K562 (cell line): ENCODE data around the gene SLC6A9. TPM values are rescaled to one million over a fixed set of nuclear protein-coding genes. Genes with fewer than 3 reads are reported as not detected.
A peak's percentile ranks its signal among the peaks of the same experiment; 100 is the strongest.

ENCODE experiments used
- ATAC-seq: fragments of 200-7000 bp; cut with Tn5 transposase; 3 replicates; pipeline ENCODE4 v1.9.1; 2020; ENCODE audit warnings: moderate library complexity
- BruUV-seq: library from RNA; stranded (reverse); fragments of 400-500 nt; replicated peaks from 2 replicates; lab custom pipeline; 2021; lab: Mats Ljungman, UMichigan
- CTCF ChIA-PET: fragments of 300-600 bp; formaldehyde crosslinking; extraction: SDS; loops from one replicate; lab custom pipeline; 2021; ENCODE audit warnings: low intra/inter-chr PET ratio; lab: Yijun Ruan, JAX
- POLR2A ChIA-PET: fragments of 300-600, 350-650 bp; sonication (Branson Sonifier 250); formaldehyde crosslinking; extraction: SDS; loops from one replicate; lab custom pipeline; 2021; ENCODE audit warnings: antibody characterized with exemption, inconsistent platforms; lab: Yijun Ruan, JAX
- DNase-seq, 4 experiments: peaks; one replicate each; pipeline versions ENCODE4 v3.0.0 to v3.0.0-alpha.2; 2011 to 2018; ENCODE audit warnings: low spot score in 3 of 4, mixed read lengths in 3 of 4; ENCODE audit errors: extremely low read depth in 1 of 4
- FAIRE-seq: peaks from 2 replicates; lab custom pipeline; 2011; peaks lifted over from hg19 to GRCh38; lab: Jason Lieb, UNC
- H2AFZ ChIP-seq: 2 replicates; pipeline ENCODE4 v1.6.0; 2011; ENCODE audit warnings: low read depth, low read length, control low read depth, inconsistent platforms
- H3K27ac ChIP-seq: fragments of 200-600 bp; 3 replicates; pipeline ENCODE4 v1.8.0; 2011; ENCODE audit warnings: low read depth, mild to moderate bottlenecking, control low read depth, inconsistent platforms, low read length, moderate library complexity, mixed read lengths; ENCODE audit errors: extremely low read depth
- H3K27me3 ChIP-seq, 2 experiments: fragments of 300-600 bp in 1 of 2; 2 replicates in 1 of 2; 3 replicates in 1 of 2; pipeline versions ENCODE4 v1.6.0 to v1.8.0; 2011; ENCODE audit warnings: inconsistent platforms in 2 of 2, low read length in 2 of 2, mild to moderate bottlenecking in 1 of 2, mixed read lengths in 1 of 2, moderate library complexity in 1 of 2; ENCODE audit not compliant: control insufficient read depth in 2 of 2, insufficient read depth in 2 of 2
- H3K36me3 ChIP-seq: fragments of 300-600 bp; 3 replicates; pipeline ENCODE4 v1.8.0; 2011; ENCODE audit warnings: mild to moderate bottlenecking, low read length, inconsistent platforms; ENCODE audit not compliant: control insufficient read depth, insufficient read depth
- H3K4me1 ChIP-seq, 2 experiments: fragments of 200-600 bp in 1 of 2; replicated peaks in 1 of 2; 2 replicates in 1 of 2; 3 replicates in 1 of 2; pipeline versions ENCODE4 v1.5.1 to v1.8.0; 2011; ENCODE audit warnings: inconsistent platforms in 2 of 2, low read length in 2 of 2, mild to moderate bottlenecking in 1 of 2, mixed read lengths in 1 of 2, moderate library complexity in 1 of 2; ENCODE audit not compliant: control insufficient read depth in 2 of 2, insufficient read depth in 2 of 2
- H3K4me2 ChIP-seq: 2 replicates; pipeline ENCODE4 v1.6.1; 2011; ENCODE audit warnings: low read length, control low read depth, inconsistent platforms, mixed read lengths; ENCODE audit not compliant: insufficient read depth
- H3K4me3 ChIP-seq: fragments of 200-600 bp; sonication (generic), shearing (Covaris generic); 2 replicates; pipeline ENCODE4 v1.5.1; 2016; ENCODE audit warnings: control low read depth, inconsistent platforms
- H3K79me2 ChIP-seq: fragments of 200-600 bp; 3 replicates; pipeline ENCODE4 v1.8.0; 2011; ENCODE audit warnings: low read length, inconsistent platforms; ENCODE audit not compliant: control insufficient read depth, insufficient read depth
- H3K9ac ChIP-seq, 2 experiments: 2 replicates each; pipeline versions ENCODE4 v1.6.0 to v1.6.1; 2011; ENCODE audit warnings: low read depth in 2 of 2, low read length in 2 of 2, control low read depth in 1 of 2, inconsistent platforms in 1 of 2, mild to moderate bottlenecking in 1 of 2, mixed read lengths in 1 of 2; ENCODE audit not compliant: insufficient read depth in 1 of 2
- H3K9me1 ChIP-seq: one replicate; pipeline ENCODE4 v1.6.0; 2011; ENCODE audit warnings: inconsistent platforms, mild to moderate bottlenecking, low read length, moderate library complexity; ENCODE audit not compliant: control insufficient read depth, insufficient read depth
- H3K9me3 ChIP-seq: replicated peaks from 2 replicates; pipeline ENCODE4 v1.5.1; 2011; ENCODE audit warnings: low read depth, low read length, inconsistent platforms; ENCODE audit not compliant: control insufficient read depth, insufficient read depth
- H4K20me1 ChIP-seq: replicated peaks from 2 replicates; pipeline ENCODE4 v1.6.1; 2011; ENCODE audit warnings: low read length, inconsistent platforms, mixed read lengths; ENCODE audit not compliant: control insufficient read depth, insufficient read depth
- ASH1L ChIP-seq: fragments of 450-650 bp; IDR thresholded peaks from 2 replicates; pipeline ENCODE4 v1.6.1; 2018; ENCODE audit warnings: borderline replicate concordance, mild to moderate bottlenecking, low read depth; ENCODE audit not compliant: partially characterized antibody
- BRD4 ChIP-seq: fragments of 200-600 bp; sonication (generic); IDR thresholded peaks from 2 replicates; pipeline ENCODE4 v1.6.1; 2017; ENCODE audit warnings: inconsistent platforms
- CAMTA2 ChIP-seq: fragments of 250-450 bp; sonication (Bioruptor Pico); conservative IDR thresholded peaks from 2 replicates; pipeline ENCODE4 v1.5.1; 2022
- ELF2 ChIP-seq: fragments of 250-450 bp; sonication (Bioruptor Pico); IDR thresholded peaks from 2 replicates; pipeline ENCODE4 v1.5.0; 2021; ENCODE audit warnings: mild to moderate bottlenecking
- EP300 ChIP-seq: IDR thresholded peaks from 2 replicates; pipeline ENCODE4 v1.6.1; 2012; ENCODE audit warnings: low read length, improper control_type of control experiment
- HMG20B ChIP-seq: fragments of 250-450 bp; sonication (Bioruptor Pico); IDR thresholded peaks from 2 replicates; pipeline ENCODE4 v1.5.0; 2021; ENCODE audit warnings: mild to moderate bottlenecking
- IRF2 ChIP-seq: sonication (generic); formaldehyde crosslinking; IDR thresholded peaks from 2 replicates; pipeline ENCODE4 v1.8.1; 2022; ENCODE audit warnings: mild to moderate bottlenecking, missing genetic modification reagents
- NCOR1 ChIP-seq: fragments of 450-650 bp; IDR thresholded peaks from 2 replicates; pipeline ENCODE4 v1.6.1; 2016; ENCODE audit warnings: mild to moderate bottlenecking, moderate library complexity
- RB1 ChIP-seq: fragments of 450-650 bp; IDR thresholded peaks from 2 replicates; pipeline ENCODE4 v1.6.1; 2017; ENCODE audit warnings: low read depth, mild to moderate bottlenecking
- THAP7 ChIP-seq: fragments of 250-450 bp; sonication (Bioruptor Pico); IDR thresholded peaks from 2 replicates; pipeline ENCODE4 v1.5.0; 2021
- ZNF263 ChIP-seq: sonication (generic); formaldehyde crosslinking; IDR thresholded peaks from 2 replicates; pipeline ENCODE4 v1.8.0; 2022; ENCODE audit warnings: mild to moderate bottlenecking, missing genetic modification reagents, borderline replicate concordance
- ZNF436 ChIP-seq: fragments of 250-450, 450-650 bp; sonication (Bioruptor Pico); formaldehyde crosslinking; IDR thresholded peaks from 2 replicates; pipeline ENCODE4 v1.7.0; 2020; ENCODE audit warnings: mild to moderate bottlenecking
- ZNF507 ChIP-seq: conservative IDR thresholded peaks from 2 replicates; pipeline ENCODE4 v1.6.1; 2017; ENCODE audit warnings: missing genetic modification characterization, missing compliant biosample characterization
- ZSCAN32 ChIP-seq: fragments of 450-650 bp; formaldehyde crosslinking; IDR thresholded peaks from 2 replicates; pipeline ENCODE4 v1.4.0; 2020; ENCODE audit warnings: mild to moderate bottlenecking, moderate library complexity
- WGBS: fragments of 100-300 bp; shearing (Covaris generic); methylation state at CpG from one replicate; pipeline ENCODE4 v1.1.6; 2016; ENCODE audit warnings: low coverage, mixed read lengths; ENCODE audit not compliant: insufficient coverage; ENCODE audit errors: missing lambda C conversion rate; 5-methylcytosine and 5-hydroxymethylcytosine counted together
- in situ Hi-C: fragments of 300-500 bp; cut with MboI; formaldehyde crosslinking; loops from 4 replicates; pipeline ENCODE4 v1.15.0; 2018; ENCODE audit warnings: inconsistent platforms, mixed read lengths
- intact Hi-C: fragments of 100-400 bp; cut with micrococcal nuclease; formaldehyde crosslinking; loops from 2 replicates; pipeline ENCODE4 v1.14.2; 2022
- polyA plus RNA-seq, 8 experiments: library from polyadenylated mRNA; depleted of rRNA in 4 of 8; stranded (reverse) in 5 of 8; unstranded in 3 of 8; fragments of >200 nt; fragmentation: Nextera tagmentation in 2 of 8; fragmentation: Illumina TruSeq in 1 of 8; extraction: Ambion mirVana in 2 of 8; extraction: Trizol in 1 of 8; gene quantifications; 2 replicates each; pipeline versions ENCODE4 v1.2.1 to v1.2.3, GENCODE V29; 2011 to 2014; ENCODE audit warnings: inconsistent platforms in 1 of 8, missing spikeins in 1 of 8
- total RNA-seq, 7 experiments: library from RNA; depleted of rRNA in 6 of 7; stranded (reverse); fragments of >200 nt in 6 of 7; fragmentation: Illumina TruSeq in 2 of 7; extraction: Trizol in 2 of 7; gene quantifications; 2 replicates each; pipeline versions ENCODE4 v1.2.1 to v1.2.3, GENCODE V29; 2011 to 2021; ENCODE audit warnings: low replicate concordance in 1 of 7

SLC6A9 gene
- total and polyA plus RNA-seq, 9 of the 15 experiments (the other 6 are each of a cell fraction or from before 2014, with no cell fraction given) = 0.17 to 18.7 (median 2.9) TPM

- H2AFZ ChIP-seq = no peak overlapping the region
- H3K27ac ChIP-seq = no peak overlapping the region; the same call in 2 of the 3 replicates
- DNase-seq (peak in 2 of 4 experiments; percentile 29 to 39), FAIRE-seq (no peak), ATAC-seq (no peak)
- peak overlapping the region; percentile 98 for H3K4me2 ChIP-seq
- peaks cover 15 to 39% of the 10 kb centered on the region in 2 experiments for H3K4me1 ChIP-seq
- H4K20me1 ChIP-seq = peaks cover 5% of the 10 kb centered on the region; the same call in 1 of the 2 replicates
- in situ Hi-C loops = no loop called here
- H3K36me3 ChIP-seq = peaks cover 39% of the 10 kb centered on the region
- ChIA-PET CTCF (interaction anchor here (0.5 kb wide), 1 partner anchor 127 kb away, joined by 3 read pairs; no protein-coding TSS in a partner anchor), POLR2A (interaction anchor here (0.7 to 1.4 kb wide), 6 partner anchors 9 to 561 kb away, joined by 3 to 7 read pairs (median 4); no protein-coding TSS in a partner anchor)
- H3K9ac ChIP-seq = peak overlapping the region; percentile 81 to 99
- intact Hi-C loops = no loop called here
- TF ChIP-seq RB1 (no peak), CAMTA2 (CRISPR knock-in tag) (no peak), THAP7 (CRISPR knock-in tag) (no peak), ASH1L (no peak), NCOR1 (no peak), ZSCAN32 (CRISPR knock-in tag) (no peak), ZNF436 (no peak), ZNF263 (CRISPR knock-in tag) (no peak), EP300 (no peak), BRD4 (no peak), IRF2 (CRISPR knock-in tag) (no peak), ELF2 (CRISPR knock-in tag) (no peak), ZNF507 (tag) (no peak), HMG20B (CRISPR knock-in tag) (no peak)
- peaks cover 4% of the 10 kb centered on the region for H3K9me1 ChIP-seq
- peaks cover 28% of the 10 kb centered on the region for H3K79me2 ChIP-seq
- no peaks in the 10 kb centered on the region for H3K9me3 ChIP-seq
- peak overlapping the region; percentile 100 for H3K4me3 ChIP-seq
- BruUV-seq = no TSS peak
- H3K27me3 ChIP-seq = no peaks in the 10 kb centered on the region
- WGBS = 45% methylated on average over 9 of the region's 9 CpGs
Observed at GRCh38 chr1:43970911-43971310, 60.4 kb downstream of the SLC6A9 start.
